ENCODE results near the gene TEK. TPM values are rescaled to one million over a fixed set of nuclear protein-coding genes. Genes with fewer than 3 reads are reported as not detected.

The TEK gene
- total and polyA plus RNA-seq, 2 experiments from 2014 or later = 1.9 to 9.4 TPM

DNA sequence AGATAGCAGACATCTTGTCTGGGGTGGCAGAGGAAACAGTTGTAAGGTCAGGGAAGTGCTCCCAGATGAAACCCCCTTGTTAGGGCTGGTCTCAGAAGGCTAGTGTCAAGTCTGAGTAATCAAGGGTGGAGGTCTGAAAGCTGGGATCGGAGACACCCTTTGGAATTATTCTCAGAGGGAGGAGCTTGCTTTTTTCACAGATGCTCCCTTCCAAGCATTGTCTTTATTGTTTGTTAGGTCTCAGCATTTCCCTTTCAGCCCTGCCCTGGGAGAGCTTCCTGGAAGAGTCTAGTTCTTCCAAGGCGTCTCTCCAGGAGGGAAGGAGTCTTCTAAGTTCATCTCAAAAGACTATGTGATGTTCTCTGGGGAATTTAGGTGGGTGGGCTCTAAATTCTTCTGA is 3.2 kb downstream of the TEK start (continued):
- TF ChIP-seq, protein P1, sequence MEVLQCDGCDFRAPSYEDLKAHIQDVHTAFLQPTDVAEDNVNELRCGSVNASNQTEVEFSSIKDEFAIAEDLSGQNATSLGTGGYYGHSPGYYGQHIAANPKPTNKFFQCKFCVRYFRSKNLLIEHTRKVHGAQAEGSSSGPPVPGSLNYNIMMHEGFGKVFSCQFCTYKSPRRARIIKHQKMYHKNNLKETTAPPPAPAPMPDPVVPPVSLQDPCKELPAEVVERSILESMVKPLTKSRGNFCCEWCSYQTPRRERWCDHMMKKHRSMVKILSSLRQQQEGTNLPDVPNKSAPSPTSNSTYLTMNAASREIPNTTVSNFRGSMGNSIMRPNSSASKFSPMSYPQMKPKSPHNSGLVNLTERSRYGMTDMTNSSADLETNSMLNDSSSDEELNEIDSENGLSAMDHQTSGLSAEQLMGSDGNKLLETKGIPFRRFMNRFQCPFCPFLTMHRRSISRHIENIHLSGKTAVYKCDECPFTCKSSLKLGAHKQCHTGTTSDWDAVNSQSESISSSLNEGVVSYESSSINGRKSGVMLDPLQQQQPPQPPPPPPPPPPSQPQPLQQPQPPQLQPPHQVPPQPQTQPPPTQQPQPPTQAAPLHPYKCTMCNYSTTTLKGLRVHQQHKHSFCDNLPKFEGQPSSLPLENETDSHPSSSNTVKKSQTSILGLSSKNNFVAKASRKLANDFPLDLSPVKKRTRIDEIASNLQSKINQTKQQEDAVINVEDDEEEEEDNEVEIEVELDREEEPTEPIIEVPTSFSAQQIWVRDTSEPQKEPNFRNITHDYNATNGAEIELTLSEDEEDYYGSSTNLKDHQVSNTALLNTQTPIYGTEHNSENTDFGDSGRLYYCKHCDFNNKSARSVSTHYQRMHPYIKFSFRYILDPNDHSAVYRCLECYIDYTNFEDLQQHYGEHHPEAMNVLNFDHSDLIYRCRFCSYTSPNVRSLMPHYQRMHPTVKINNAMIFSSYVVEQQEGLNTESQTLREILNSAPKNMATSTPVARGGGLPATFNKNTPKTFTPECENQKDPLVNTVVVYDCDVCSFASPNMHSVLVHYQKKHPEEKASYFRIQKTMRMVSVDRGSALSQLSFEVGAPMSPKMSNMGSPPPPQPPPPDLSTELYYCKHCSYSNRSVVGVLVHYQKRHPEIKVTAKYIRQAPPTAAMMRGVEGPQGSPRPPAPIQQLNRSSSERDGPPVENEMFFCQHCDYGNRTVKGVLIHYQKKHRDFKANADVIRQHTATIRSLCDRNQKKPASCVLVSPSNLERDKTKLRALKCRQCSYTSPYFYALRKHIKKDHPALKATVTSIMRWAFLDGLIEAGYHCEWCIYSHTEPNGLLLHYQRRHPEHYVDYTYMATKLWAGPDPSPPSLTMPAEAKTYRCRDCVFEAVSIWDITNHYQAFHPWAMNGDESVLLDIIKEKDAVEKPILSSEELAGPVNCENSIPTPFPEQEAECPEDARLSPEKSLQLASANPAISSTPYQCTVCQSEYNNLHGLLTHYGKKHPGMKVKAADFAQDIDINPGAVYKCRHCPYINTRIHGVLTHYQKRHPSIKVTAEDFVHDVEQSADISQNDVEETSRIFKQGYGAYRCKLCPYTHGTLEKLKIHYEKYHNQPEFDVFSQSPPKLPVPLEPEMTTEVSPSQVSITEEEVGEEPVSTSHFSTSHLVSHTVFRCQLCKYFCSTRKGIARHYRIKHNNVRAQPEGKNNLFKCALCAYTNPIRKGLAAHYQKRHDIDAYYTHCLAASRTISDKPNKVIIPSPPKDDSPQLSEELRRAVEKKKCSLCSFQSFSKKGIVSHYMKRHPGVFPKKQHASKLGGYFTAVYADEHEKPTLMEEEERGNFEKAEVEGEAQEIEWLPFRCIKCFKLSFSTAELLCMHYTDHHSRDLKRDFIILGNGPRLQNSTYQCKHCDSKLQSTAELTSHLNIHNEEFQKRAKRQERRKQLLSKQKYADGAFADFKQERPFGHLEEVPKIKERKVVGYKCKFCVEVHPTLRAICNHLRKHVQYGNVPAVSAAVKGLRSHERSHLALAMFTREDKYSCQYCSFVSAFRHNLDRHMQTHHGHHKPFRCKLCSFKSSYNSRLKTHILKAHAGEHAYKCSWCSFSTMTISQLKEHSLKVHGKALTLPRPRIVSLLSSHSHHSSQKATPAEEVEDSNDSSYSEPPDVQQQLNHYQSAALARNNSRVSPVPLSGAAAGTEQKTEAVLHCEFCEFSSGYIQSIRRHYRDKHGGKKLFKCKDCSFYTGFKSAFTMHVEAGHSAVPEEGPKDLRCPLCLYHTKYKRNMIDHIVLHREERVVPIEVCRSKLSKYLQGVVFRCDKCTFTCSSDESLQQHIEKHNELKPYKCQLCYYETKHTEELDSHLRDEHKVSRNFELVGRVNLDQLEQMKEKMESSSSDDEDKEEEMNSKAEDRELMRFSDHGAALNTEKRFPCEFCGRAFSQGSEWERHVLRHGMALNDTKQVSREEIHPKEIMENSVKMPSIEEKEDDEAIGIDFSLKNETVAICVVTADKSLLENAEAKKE (CRISPR knock-in tag; IDR thresholded peaks at IDR 0.05) = no peak
- TF ChIP-seq EZH2 (IDR thresholded peaks at IDR 0.05; ENCODE audit: low read depth, unreplicated experiment) (no peak), JUNB (IDR thresholded peaks at IDR 0.05; ENCODE audit: unreplicated experiment) (no peak), POLR2AphosphoS5 (IDR thresholded peaks at IDR 0.05; ENCODE audit: low read depth) (no peak), STAT1 (IDR thresholded peaks at IDR 0.05; ENCODE audit: unreplicated experiment) (no peak), EZH2phosphoT487 (IDR thresholded peaks at IDR 0.05; ENCODE audit: unreplicated experiment) (no peak), CREB1 (CRISPR knock-in tag; IDR thresholded peaks at IDR 0.05; ENCODE audit: low read depth) (no peak), ZNF114 (CRISPR knock-in tag; IDR thresholded peaks at IDR 0.05) (no peak)
- TF ChIP-seq, protein P2, sequence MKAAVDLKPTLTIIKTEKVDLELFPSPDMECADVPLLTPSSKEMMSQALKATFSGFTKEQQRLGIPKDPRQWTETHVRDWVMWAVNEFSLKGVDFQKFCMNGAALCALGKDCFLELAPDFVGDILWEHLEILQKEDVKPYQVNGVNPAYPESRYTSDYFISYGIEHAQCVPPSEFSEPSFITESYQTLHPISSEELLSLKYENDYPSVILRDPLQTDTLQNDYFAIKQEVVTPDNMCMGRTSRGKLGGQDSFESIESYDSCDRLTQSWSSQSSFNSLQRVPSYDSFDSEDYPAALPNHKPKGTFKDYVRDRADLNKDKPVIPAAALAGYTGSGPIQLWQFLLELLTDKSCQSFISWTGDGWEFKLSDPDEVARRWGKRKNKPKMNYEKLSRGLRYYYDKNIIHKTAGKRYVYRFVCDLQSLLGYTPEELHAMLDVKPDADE (IDR thresholded peaks at IDR 0.05) = no peak

Data from GM23338 (cell line).